HepG2 (cell line): ENCODE data around the gene HYCC2. TPM values are rescaled to one million over a fixed set of nuclear protein-coding genes. Genes with fewer than 3 reads are reported as not detected.

Source experiments
- ARNT2 ChIP-seq: sonication (generic); formaldehyde crosslinking; IDR thresholded peaks from 2 replicates; pipeline ENCODE4 v1.8.0; 2022; ENCODE audit warnings: mild to moderate bottlenecking, low read depth, missing genetic modification reagents, moderate library complexity
- ELF1 ChIP-seq: sonication (generic); formaldehyde crosslinking; IDR thresholded peaks from 2 replicates; pipeline ENCODE4 v1.4.0; 2020; ENCODE audit warnings: missing genetic modification reagents
- ELF3 ChIP-seq: IDR thresholded peaks from 2 replicates; pipeline ENCODE4 v1.6.1; 2016; ENCODE audit warnings: missing genetic modification reagents, missing compliant biosample characterization
- ESRRA ChIP-seq: sonication (generic); formaldehyde crosslinking; IDR thresholded peaks from 2 replicates; pipeline ENCODE4 v1.5.1; 2020; ENCODE audit warnings: mild to moderate bottlenecking, low read depth, missing genetic modification reagents
- GATAD1 ChIP-seq: IDR thresholded peaks from 2 replicates; pipeline ENCODE4 v1.6.1; 2016; ENCODE audit warnings: missing genetic modification reagents, missing compliant biosample characterization
- HNF4G ChIP-seq, 2 experiments: sonication (generic) in 1 of 2; formaldehyde crosslinking in 1 of 2; IDR thresholded peaks; 2 replicates each; pipeline versions ENCODE4 v1.4.0 to v1.6.1; 2011 to 2020; ENCODE audit warnings: borderline replicate concordance in 2 of 2, low read depth in 2 of 2, mild to moderate bottlenecking in 2 of 2, low read length in 1 of 2, missing genetic modification reagents in 1 of 2, moderate library complexity in 1 of 2
- HOXD1 ChIP-seq: sonication (generic); formaldehyde crosslinking; IDR thresholded peaks from 2 replicates; pipeline ENCODE4 v1.5.0; 2020; ENCODE audit warnings: missing genetic modification reagents
- LCORL ChIP-seq, 2 experiments: fragments of 450-650 bp in 1 of 2; sonication (generic) in 1 of 2; formaldehyde crosslinking in 1 of 2; IDR thresholded peaks; 2 replicates each; pipeline versions ENCODE4 v1.5.0 to v1.6.1; 2017 to 2020; ENCODE audit warnings: antibody characterized with exemption in 1 of 2, missing genetic modification reagents in 1 of 2
- MED1 ChIP-seq: sonication (generic); formaldehyde crosslinking; IDR thresholded peaks from 2 replicates; pipeline ENCODE4 v1.4.0; 2020; ENCODE audit warnings: missing genetic modification reagents
- SIX1 ChIP-seq: sonication (generic); formaldehyde crosslinking; IDR thresholded peaks from 2 replicates; pipeline ENCODE4 v1.4.0; 2020; ENCODE audit warnings: missing genetic modification reagents, borderline replicate concordance
- YEATS4 ChIP-seq: sonication (generic); formaldehyde crosslinking; IDR thresholded peaks from 2 replicates; pipeline ENCODE4 v1.4.0; 2020; ENCODE audit warnings: missing genetic modification reagents, borderline replicate concordance
- ZNF383 ChIP-seq: sonication (generic); formaldehyde crosslinking; IDR thresholded peaks from 2 replicates; pipeline ENCODE4 v1.4.0; 2020; ENCODE audit warnings: missing genetic modification reagents, mild to moderate bottlenecking, borderline replicate concordance
- polyA plus RNA-seq, 8 experiments: library from polyadenylated mRNA; depleted of rRNA in 3 of 8; stranded (reverse) in 7 of 8; unstranded in 1 of 8; fragments of >200 nt; fragmentation: Illumina TruSeq in 4 of 8; extraction: Trizol in 4 of 8; gene quantifications; 2 replicates each; pipeline versions ENCODE4 v1.2.1 to v1.2.3, GENCODE V29; 2011 to 2016; ENCODE audit warnings: low read depth in 4 of 8, missing spikeins in 1 of 8, mixed read lengths in 1 of 8; ENCODE audit not compliant: insufficient read depth in 1 of 8
- total RNA-seq, 5 experiments: library from RNA; depleted of rRNA; stranded (reverse); fragments of >200 nt; fragmentation: Illumina TruSeq; extraction: Trizol; gene quantifications; 2 replicates each; pipeline ENCODE4 v1.2.3, GENCODE V29; 2016; ENCODE audit warnings: low read depth in 1 of 5
- TF ChIP-seq, protein P1 (sequence below): sonication (generic); formaldehyde crosslinking; IDR thresholded peaks from 2 replicates; pipeline ENCODE4 v1.4.0; 2020; ENCODE audit warnings: missing genetic modification reagents
- TF ChIP-seq, protein P2 (sequence below): sonication (generic); formaldehyde crosslinking; conservative IDR thresholded peaks from 2 replicates; pipeline ENCODE4 v1.8.0; 2022; ENCODE audit warnings: mild to moderate bottlenecking, moderate library complexity, missing genetic modification reagents
- TF ChIP-seq, protein P3 (sequence below): sonication (generic); formaldehyde crosslinking; IDR thresholded peaks from 2 replicates; pipeline ENCODE4 v1.4.0; 2020; ENCODE audit warnings: missing genetic modification reagents
- TF ChIP-seq, protein P4 (sequence below): sonication (generic); formaldehyde crosslinking; conservative IDR thresholded peaks from 2 replicates; pipeline ENCODE4 v1.8.0; 2022; ENCODE audit warnings: low read depth, missing genetic modification reagents

Gene HYCC2
- total and polyA plus RNA-seq, 2 of the 13 experiments (the other 11 are each of a cell fraction or from before 2014, with no cell fraction given), result 4.7 to 13.9 TPM

DNA sequence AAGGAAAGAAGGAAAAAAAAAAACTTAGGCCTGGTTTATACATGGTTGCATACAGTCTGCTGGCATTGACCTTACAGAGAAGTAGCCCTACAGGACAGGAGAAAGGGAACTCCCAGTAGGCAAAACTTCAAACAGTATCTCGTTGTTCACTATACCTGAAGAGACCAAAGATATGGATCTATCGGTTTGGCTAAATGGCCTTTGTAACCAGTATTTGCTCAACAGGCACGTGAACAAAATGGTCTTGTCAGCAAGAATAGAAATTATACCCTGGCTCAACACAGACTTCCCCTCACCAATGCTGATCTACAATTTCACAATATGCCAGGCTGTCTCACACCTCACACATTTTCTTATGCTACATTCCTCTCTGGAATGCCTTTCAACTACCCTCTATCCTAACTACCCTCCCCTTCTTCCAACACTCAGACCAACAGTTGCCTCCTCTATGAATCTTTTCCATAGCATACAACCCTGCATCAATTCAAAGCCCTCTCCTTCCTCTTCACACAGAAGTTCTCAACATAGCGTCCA lies 13.7 kb downstream of the HYCC2 start (continued):
- TF ChIP-seq, protein P1, sequence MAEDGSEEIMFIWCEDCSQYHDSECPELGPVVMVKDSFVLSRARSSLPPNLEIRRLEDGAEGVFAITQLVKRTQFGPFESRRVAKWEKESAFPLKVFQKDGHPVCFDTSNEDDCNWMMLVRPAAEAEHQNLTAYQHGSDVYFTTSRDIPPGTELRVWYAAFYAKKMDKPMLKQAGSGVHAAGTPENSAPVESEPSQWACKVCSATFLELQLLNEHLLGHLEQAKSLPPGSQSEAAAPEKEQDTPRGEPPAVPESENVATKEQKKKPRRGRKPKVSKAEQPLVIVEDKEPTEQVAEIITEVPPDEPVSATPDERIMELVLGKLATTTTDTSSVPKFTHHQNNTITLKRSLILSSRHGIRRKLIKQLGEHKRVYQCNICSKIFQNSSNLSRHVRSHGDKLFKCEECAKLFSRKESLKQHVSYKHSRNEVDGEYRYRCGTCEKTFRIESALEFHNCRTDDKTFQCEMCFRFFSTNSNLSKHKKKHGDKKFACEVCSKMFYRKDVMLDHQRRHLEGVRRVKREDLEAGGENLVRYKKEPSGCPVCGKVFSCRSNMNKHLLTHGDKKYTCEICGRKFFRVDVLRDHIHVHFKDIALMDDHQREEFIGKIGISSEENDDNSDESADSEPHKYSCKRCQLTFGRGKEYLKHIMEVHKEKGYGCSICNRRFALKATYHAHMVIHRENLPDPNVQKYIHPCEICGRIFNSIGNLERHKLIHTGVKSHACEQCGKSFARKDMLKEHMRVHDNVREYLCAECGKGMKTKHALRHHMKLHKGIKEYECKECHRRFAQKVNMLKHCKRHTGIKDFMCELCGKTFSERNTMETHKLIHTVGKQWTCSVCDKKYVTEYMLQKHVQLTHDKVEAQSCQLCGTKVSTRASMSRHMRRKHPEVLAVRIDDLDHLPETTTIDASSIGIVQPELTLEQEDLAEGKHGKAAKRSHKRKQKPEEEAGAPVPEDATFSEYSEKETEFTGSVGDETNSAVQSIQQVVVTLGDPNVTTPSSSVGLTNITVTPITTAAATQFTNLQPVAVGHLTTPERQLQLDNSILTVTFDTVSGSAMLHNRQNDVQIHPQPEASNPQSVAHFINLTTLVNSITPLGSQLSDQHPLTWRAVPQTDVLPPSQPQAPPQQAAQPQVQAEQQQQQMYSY (CRISPR knock-in tag), result no peak
- peak; percentile 86; the same call in 1 of the 2 replicates for TF ChIP-seq SIX1 (CRISPR knock-in tag)
- TF ChIP-seq, protein P2, sequence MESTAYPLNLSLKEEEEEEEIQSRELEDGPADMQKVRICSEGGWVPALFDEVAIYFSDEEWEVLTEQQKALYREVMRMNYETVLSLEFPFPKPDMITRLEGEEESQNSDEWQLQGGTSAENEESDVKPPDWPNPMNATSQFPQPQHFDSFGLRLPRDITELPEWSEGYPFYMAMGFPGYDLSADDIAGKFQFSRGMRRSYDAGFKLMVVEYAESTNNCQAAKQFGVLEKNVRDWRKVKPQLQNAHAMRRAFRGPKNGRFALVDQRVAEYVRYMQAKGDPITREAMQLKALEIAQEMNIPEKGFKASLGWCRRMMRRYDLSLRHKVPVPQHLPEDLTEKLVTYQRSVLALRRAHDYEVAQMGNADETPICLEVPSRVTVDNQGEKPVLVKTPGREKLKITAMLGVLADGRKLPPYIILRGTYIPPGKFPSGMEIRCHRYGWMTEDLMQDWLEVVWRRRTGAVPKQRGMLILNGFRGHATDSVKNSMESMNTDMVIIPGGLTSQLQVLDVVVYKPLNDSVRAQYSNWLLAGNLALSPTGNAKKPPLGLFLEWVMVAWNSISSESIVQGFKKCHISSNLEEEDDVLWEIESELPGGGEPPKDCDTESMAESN (CRISPR knock-in tag), result peak; percentile 86
- TF ChIP-seq, protein P3, sequence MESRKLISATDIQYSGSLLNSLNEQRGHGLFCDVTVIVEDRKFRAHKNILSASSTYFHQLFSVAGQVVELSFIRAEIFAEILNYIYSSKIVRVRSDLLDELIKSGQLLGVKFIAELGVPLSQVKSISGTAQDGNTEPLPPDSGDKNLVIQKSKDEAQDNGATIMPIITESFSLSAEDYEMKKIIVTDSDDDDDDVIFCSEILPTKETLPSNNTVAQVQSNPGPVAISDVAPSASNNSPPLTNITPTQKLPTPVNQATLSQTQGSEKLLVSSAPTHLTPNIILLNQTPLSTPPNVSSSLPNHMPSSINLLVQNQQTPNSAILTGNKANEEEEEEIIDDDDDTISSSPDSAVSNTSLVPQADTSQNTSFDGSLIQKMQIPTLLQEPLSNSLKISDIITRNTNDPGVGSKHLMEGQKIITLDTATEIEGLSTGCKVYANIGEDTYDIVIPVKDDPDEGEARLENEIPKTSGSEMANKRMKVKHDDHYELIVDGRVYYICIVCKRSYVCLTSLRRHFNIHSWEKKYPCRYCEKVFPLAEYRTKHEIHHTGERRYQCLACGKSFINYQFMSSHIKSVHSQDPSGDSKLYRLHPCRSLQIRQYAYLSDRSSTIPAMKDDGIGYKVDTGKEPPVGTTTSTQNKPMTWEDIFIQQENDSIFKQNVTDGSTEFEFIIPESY (CRISPR knock-in tag), result 0 out of 2 replicates have a peak, but pooled peaks have one; percentile 24
- peak; percentile 80 for TF ChIP-seq MED1 (CRISPR knock-in tag)
- peak; percentile 10; the same call in 1 of the 2 replicates for TF ChIP-seq ELF1 (CRISPR knock-in tag)
- TF ChIP-seq GATAD1 (CRISPR knock-in tag), result peak; percentile 42; the same call in 1 of the 2 replicates
- TF ChIP-seq YEATS4 (CRISPR knock-in tag), result no peak
- TF ChIP-seq HNF4G (IDR thresholded peaks at IDR 0.05; ENCODE audit: borderline replicate concordance, low read depth, low read length), result peak; percentile 83
- TF ChIP-seq HNF4G (CRISPR knock-in tag; IDR thresholded peaks at IDR 0.05; ENCODE audit: borderline replicate concordance, low read depth), result 0 out of 2 replicates have a peak, but pooled peaks have one; percentile 45
- TF ChIP-seq, protein P4, sequence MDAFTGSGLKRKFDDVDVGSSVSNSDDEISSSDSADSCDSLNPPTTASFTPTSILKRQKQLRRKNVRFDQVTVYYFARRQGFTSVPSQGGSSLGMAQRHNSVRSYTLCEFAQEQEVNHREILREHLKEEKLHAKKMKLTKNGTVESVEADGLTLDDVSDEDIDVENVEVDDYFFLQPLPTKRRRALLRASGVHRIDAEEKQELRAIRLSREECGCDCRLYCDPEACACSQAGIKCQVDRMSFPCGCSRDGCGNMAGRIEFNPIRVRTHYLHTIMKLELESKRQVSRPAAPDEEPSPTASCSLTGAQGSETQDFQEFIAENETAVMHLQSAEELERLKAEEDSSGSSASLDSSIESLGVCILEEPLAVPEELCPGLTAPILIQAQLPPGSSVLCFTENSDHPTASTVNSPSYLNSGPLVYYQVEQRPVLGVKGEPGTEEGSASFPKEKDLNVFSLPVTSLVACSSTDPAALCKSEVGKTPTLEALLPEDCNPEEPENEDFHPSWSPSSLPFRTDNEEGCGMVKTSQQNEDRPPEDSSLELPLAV, result no peak
- 0 out of 2 replicates have a peak, but pooled peaks have one; percentile 59 for TF ChIP-seq HOXD1 (CRISPR knock-in tag)
- TF ChIP-seq ELF3, result peak; percentile 78
- TF ChIP-seq ZNF383 (CRISPR knock-in tag), result 0 out of 2 replicates have a peak, but pooled peaks have one; percentile 57
- 0 out of 2 replicates have a peak, but pooled peaks have one; percentile 26 for TF ChIP-seq ESRRA (CRISPR knock-in tag)
- TF ChIP-seq ARNT2 (CRISPR knock-in tag), result peak; percentile 81
- TF ChIP-seq LCORL (IDR thresholded peaks at IDR 0.05), result peak; percentile 35; the same call in 1 of the 2 replicates
- TF ChIP-seq LCORL (CRISPR knock-in tag; IDR thresholded peaks at IDR 0.05), result peak; percentile 57
